IPS-15b (cell line): ENCODE results near the gene HSPA1B.
"Not testable (repeated sequence)": the region's sequence is repeated elsewhere in the genome, so short reads cannot be mapped to it uniquely, and the experiment has no call there.

ENCODE experiments used
- H3K27me3 ChIP-seq: one replicate; pipeline ENCODE4 v1.6.1; 2013; ENCODE audit warnings: low read length; ENCODE audit not compliant: control insufficient read depth, insufficient read depth
- H3K36me3 ChIP-seq: one replicate; pipeline ENCODE4 v1.6.1; 2013; ENCODE audit warnings: low read length; ENCODE audit not compliant: control insufficient read depth, insufficient read depth
- H3K4me1 ChIP-seq: one replicate; pipeline ENCODE4 v1.6.1; 2013; ENCODE audit warnings: mild to moderate bottlenecking, low read length; ENCODE audit not compliant: control insufficient read depth, insufficient read depth
- H3K4me3 ChIP-seq: one replicate; pipeline ENCODE4 v1.5.1; 2013; ENCODE audit warnings: low read depth, low read length
- H3K9ac ChIP-seq: one replicate; pipeline ENCODE4 v1.6.1; 2013; ENCODE audit warnings: low read depth, mild to moderate bottlenecking, low read length
- H3K9me3 ChIP-seq: one replicate; pipeline ENCODE4 v1.6.1; 2013; ENCODE audit warnings: mild to moderate bottlenecking, low read length; ENCODE audit not compliant: control insufficient read depth, insufficient read depth

Gene HSPA1B

GRCh38 chr6:31836474-31837368 is 9.2 kb downstream of the HSPA1B start:
- Histone ChIP-seq H3K9ac (peak overlapping the region; percentile 99), H3K4me3 (peak overlapping the region; percentile 99), H3K27me3 (no peaks in the 10 kb centered on the region), H3K4me1 (no peaks in the 10 kb centered on the region), H3K36me3 (peaks cover 50% of the 10 kb centered on the region), H3K9me3 (no peaks in the 10 kb centered on the region)

GRCh38 chr6:31837369-31838113 is 10.0 kb downstream of the HSPA1B start:
- Histone ChIP-seq H3K27me3 (no peaks in the 10 kb centered on the region), H3K36me3 (peaks cover 50% of the 10 kb centered on the region), H3K4me1 (no peaks in the 10 kb centered on the region), H3K4me3 (peak overlapping the region; percentile 99), H3K9ac (peak overlapping the region; percentile 73), H3K9me3 (no peaks in the 10 kb centered on the region)

DNA sequence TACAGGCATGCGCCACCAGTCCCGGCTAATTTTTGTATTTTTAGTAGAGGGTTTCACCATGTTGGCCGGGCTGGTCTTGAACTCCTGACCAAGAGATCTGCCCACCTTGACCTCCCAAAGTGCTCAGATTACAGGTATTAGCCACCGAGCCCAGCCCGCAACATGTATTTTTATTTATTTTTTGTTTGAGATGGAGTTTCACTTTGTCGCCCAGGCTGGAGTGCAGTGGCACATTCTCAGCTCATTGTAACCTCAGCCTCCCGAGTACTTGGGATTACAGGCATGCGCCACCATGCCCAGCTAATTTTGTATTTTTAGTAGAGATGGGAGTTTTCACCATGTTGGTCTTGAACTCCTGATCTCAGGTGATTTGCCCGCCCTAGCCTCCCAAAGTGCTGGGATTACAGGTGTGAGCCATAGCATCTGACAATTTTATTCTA is 10.6 kb downstream of the HSPA1B start:
- Histone ChIP-seq H3K9ac (peak overlapping the region; percentile 73), H3K4me3 (peak overlapping the region; percentile 99), H3K36me3 (peaks cover 50% of the 10 kb centered on the region)
- not testable (repeated sequence) for H3K27me3 ChIP-seq, H3K4me1 ChIP-seq, H3K9me3 ChIP-seq

DNA sequence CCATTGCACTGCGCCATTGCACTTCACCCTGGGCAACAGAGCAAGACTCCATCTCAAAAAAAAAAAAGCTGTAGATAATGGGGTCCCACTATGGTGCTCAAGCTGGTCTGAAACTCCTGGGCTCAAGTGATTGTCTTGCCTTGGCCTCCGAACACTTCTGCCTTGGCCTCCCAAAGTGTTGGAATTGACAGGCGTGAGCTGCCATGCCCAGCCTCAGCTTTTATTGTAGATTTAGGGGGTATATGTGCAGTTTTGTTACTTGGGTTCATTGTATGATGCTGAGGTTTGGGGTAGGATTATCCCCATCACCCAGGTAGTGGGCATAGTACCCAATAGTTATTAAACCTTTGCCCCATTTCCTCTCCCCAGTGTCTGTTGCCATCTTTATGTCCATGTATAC is 11.4 kb downstream of the HSPA1B start:
- Histone ChIP-seq H3K4me3 (no peak overlapping the region), H3K36me3 (peaks cover 50% of the 10 kb centered on the region), H3K9me3 (no peaks in the 10 kb centered on the region), H3K9ac (no peak overlapping the region), H3K27me3 (no peaks in the 10 kb centered on the region), H3K4me1 (no peaks in the 10 kb centered on the region)

DNA sequence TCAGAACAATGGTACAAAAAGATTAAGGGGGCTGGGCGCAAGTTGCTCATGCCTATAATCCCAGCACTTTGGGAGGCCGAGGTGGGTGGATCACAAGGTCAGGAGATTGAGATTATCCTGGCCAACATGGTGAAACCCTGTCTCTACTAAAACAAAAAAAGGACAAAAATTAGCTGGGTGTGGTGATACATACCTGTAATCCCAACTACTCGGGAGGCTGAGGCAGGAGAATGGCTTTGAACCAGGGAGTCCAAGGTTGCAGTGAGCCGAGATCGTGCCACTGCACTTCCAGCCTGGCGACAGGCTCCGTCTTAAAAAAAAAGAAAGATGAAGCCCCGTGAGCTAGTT is 12.2 kb downstream of the HSPA1B start:
- H3K4me1 ChIP-seq, H3K4me3 ChIP-seq, H3K27me3 ChIP-seq, H3K9me3 ChIP-seq, H3K9ac ChIP-seq: not testable (repeated sequence)
- H3K36me3 ChIP-seq: peaks cover 50% of the 10 kb centered on the region

- Histone ChIP-seq H3K9me3 (no peaks in the 10 kb centered on the region), H3K36me3 (peaks cover 35% of the 10 kb centered on the region), H3K9ac (no peak overlapping the region), H3K4me3 (no peak overlapping the region), H3K4me1 (no peaks in the 10 kb centered on the region), H3K27me3 (no peaks in the 10 kb centered on the region)
These were observed 14.5 kb downstream of the HSPA1B start for GRCh38 chr6:31842053-31842452.

- no peaks in the 10 kb centered on the region for H3K4me1 ChIP-seq
- H3K4me3 ChIP-seq: no peak overlapping the region
- H3K9me3 ChIP-seq: no peaks in the 10 kb centered on the region
- H3K9ac ChIP-seq: no peak overlapping the region
- peaks cover 12% of the 10 kb centered on the region for H3K36me3 ChIP-seq
- no peaks in the 10 kb centered on the region for H3K27me3 ChIP-seq
These were observed 17.0 kb downstream of the HSPA1B start for GRCh38 chr6:31844507-31844906.

GRCh38 chr6:31847276-31847978 is 19.9 kb downstream of the HSPA1B start:
- Histone ChIP-seq H3K4me1 (peaks cover 4% of the 10 kb centered on the region), H3K27me3 (no peaks in the 10 kb centered on the region), H3K9ac (no peak overlapping the region), H3K4me3 (no peak overlapping the region), H3K9me3 (no peaks in the 10 kb centered on the region), H3K36me3 (no peaks in the 10 kb centered on the region)

GRCh38 chr6:31850765-31851484 is 23.4 kb downstream of the HSPA1B start:
- Histone ChIP-seq H3K27me3 (no peaks in the 10 kb centered on the region), H3K4me1 (peaks cover 4% of the 10 kb centered on the region), H3K9ac (no peak overlapping the region), H3K4me3 (no peak overlapping the region), H3K36me3 (no peaks in the 10 kb centered on the region), H3K9me3 (no peaks in the 10 kb centered on the region)

- no peaks in the 10 kb centered on the region for H3K27me3 ChIP-seq
- H3K9ac ChIP-seq: no peak overlapping the region
- peaks cover 4% of the 10 kb centered on the region for H3K4me1 ChIP-seq
- no peaks in the 10 kb centered on the region for H3K36me3 ChIP-seq
- peak overlapping the region; percentile 39 for H3K4me3 ChIP-seq
- H3K9me3 ChIP-seq: no peaks in the 10 kb centered on the region
These were observed 23.9 kb downstream of the HSPA1B start for GRCh38 chr6:31851485-31851832.

- H3K27me3 ChIP-seq, H3K4me1 ChIP-seq, H3K36me3 ChIP-seq, H3K9ac ChIP-seq, H3K9me3 ChIP-seq: not testable (repeated sequence)
- H3K4me3 ChIP-seq: peak overlapping the region; percentile 39
These were observed 24.6 kb downstream of the HSPA1B start for GRCh38 chr6:31851980-31852718.
